ENCODE measurements around the gene MGAM2. TPM values are rescaled to one million over a fixed set of nuclear protein-coding genes. Genes with fewer than 3 reads are reported as not detected.

The MGAM2 gene
- total and polyA plus RNA-seq, 10 of the 15 experiments (the other 5 are each of a cell fraction or from before 2014, with no cell fraction given), result 0.01 to 0.16 (median 0.03) TPM; not detected in 6

- Histone ChIP-seq H3K27me3 (replicated peaks in 1 of 2; ENCODE audit: control insufficient read depth in 2 of 2, insufficient read depth in 2 of 2, low read length in 1 of 2) (no peaks in the 10 kb centered on the region), H2AFZ (ENCODE audit: control insufficient read depth, low read depth, low read length) (no peak overlapping the region), H3K9me3 (replicated peaks; ENCODE audit: control insufficient read depth, insufficient read depth, low read length) (no peaks in the 10 kb centered on the region), H3K79me2 (ENCODE audit: control insufficient read depth, insufficient read depth, low read length) (no peaks in the 10 kb centered on the region), H4K20me1 (ENCODE audit: control insufficient read depth, insufficient read depth) (no peaks in the 10 kb centered on the region), H3K9ac (ENCODE audit: control insufficient read depth, insufficient read depth, low read length) (no peak overlapping the region), H3K36me3 (ENCODE audit: control insufficient read depth in 2 of 2, insufficient read depth in 2 of 2, low read length in 1 of 2) (no peaks in the 10 kb centered on the region), H3K27ac (ENCODE audit: control insufficient read depth, insufficient read depth) (no peak overlapping the region), H3K4me2 (ENCODE audit: control insufficient read depth, insufficient read depth) (no peak overlapping the region), H3K4me3 (no peak overlapping the region), H3K4me1 (ENCODE audit: control insufficient read depth, insufficient read depth, low read length) (no peaks in the 10 kb centered on the region)
- in situ Hi-C loops (cut with MboI) (no loop called here), intact Hi-C loops (cut with micrococcal nuclease; ENCODE audit: unreplicated experiment) (no loop called here)
- BruUV-seq (replicated peaks), result no TSS peak
- ATAC-seq (no peak), FAIRE-seq (no peak), DNase-seq (ENCODE audit: low read depth, low spot score) (no peak)
- ChIA-PET SMC1A (ENCODE audit: uncharacterized antibody, unreplicated experiment) (no interaction called here), CTCF (no interaction called here), POLR2A (no interaction called here), RAD21 (ENCODE audit: unreplicated experiment) (no interaction called here)
- WGBS (ENCODE audit: insufficient coverage, insufficient replicate concordance, low lambda C conversion rate, missing lambda C conversion rate), result 0% methylated on average over 1 of the region's 1 CpG
- TF ChIP-seq SIX5 (IDR thresholded peaks at IDR 0.05; ENCODE audit: low read depth, low read length, severe bottlenecking) (no peak), ZBTB33 (IDR thresholded peaks at IDR 0.05) (no peak), SP1 (IDR thresholded peaks at IDR 0.05; ENCODE audit: low read depth, low read length) (no peak), SUZ12 (IDR thresholded peaks at IDR 0.05; ENCODE audit: unreplicated experiment) (no peak), CTCF (IDR thresholded peaks at IDR 0.05 in 2 of 3, conservative IDR thresholded peaks at IDR 0.05 in 1 of 3; ENCODE audit: control insufficient read depth in 2 of 3, extremely low read depth in 1 of 3, insufficient read depth in 1 of 3, low read depth in 3 of 3, low read length in 3 of 3) (no peak), GABPA (IDR thresholded peaks at IDR 0.05; ENCODE audit: low read depth) (no peak), ZBTB11 (CRISPR knock-in tag; IDR thresholded peaks at IDR 0.05) (no peak), ATF7 (IDR thresholded peaks at IDR 0.05; ENCODE audit: low read depth) (no peak), BACH1 (IDR thresholded peaks at IDR 0.05; ENCODE audit: borderline replicate concordance) (no peak), ASH2L (IDR thresholded peaks at IDR 0.05; ENCODE audit: borderline replicate concordance, low read depth) (no peak), BRCA1 (IDR thresholded peaks at IDR 0.05; ENCODE audit: low read depth, low read length) (no peak), NFYA (IDR thresholded peaks at IDR 0.05; ENCODE audit: borderline replicate concordance, low read depth, low read length) (no peak), RCOR1 (conservative IDR thresholded peaks at IDR 0.05; ENCODE audit: low read depth, low read length) (no peak), DPF2 (IDR thresholded peaks at IDR 0.05) (no peak), IRF5 (IDR thresholded peaks at IDR 0.05; ENCODE audit: borderline replicate concordance) (no peak), SMAD5 (IDR thresholded peaks at IDR 0.05; ENCODE audit: low read depth) (no peak)
Observed at GRCh38 chr7:142125256-142125955, 13.9 kb downstream of the MGAM2 start.
